ENCODE results near the gene GPATCH2L. TPM values are rescaled to one million over a fixed set of nuclear protein-coding genes. Genes with fewer than 3 reads are reported as not detected.

GPATCH2L gene
- total RNA-seq, 1 donor = 43.8 TPM

DNA sequence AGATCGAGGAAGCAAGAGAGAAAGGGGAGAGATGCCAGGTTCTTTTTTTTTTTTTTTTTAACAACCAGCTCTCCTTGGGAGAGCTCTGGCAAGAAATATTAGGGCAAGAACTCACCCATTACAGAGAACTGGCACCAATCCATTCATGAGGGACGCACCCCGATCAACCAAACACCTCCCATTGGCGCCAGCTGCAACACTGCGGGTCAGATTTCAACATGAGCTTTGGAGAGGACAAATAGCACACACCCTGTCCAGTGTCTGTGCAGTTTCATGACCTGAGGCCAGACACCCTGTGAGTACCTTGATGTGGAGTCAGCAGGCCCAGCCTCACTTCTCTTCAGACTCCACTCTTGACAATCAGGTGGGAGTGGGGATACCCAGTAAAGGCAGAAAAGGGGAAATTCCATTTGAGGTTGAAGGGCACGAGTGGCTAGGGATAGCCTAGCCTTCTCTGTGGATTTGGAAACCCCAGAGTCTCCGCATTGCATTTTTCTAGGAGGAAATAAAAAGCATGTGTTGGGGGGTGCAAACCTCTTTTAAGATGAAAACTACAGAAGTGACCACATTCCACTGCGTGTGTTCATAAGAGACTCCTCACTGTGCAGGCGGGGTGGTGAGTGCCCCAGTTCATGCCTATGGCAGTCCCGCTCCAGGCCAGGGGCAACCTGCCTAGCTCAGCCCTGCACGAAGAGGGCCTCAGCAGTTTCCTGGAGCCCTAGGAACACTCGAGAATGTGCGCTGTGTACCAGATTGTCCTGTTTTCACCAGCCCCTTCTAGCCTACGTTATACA is 42.4 kb upstream of the GPATCH2L start:
- H4K20me1 ChIP-seq (ENCODE audit: insufficient read depth, low read length) = no peaks in the 10 kb centered on the region
- H3K4me2 ChIP-seq (ENCODE audit: insufficient read depth, low read length) = no peak overlapping the region
- DNase-seq (ENCODE audit: insufficient read length, low spot score, missing footprints) = no peak
- H2AFZ ChIP-seq (ENCODE audit: low read length) = no peak overlapping the region
- no peaks in the 10 kb centered on the region for H3K4me1 ChIP-seq (ENCODE audit: insufficient read depth, low read length)
- TF ChIP-seq CTCF (IDR thresholded peaks at IDR 0.05; ENCODE audit: extremely low read depth, low read depth, low read length) = no peak
- H3K79me2 ChIP-seq (ENCODE audit: insufficient read depth, low read length) = no peaks in the 10 kb centered on the region
- H3K9me3 ChIP-seq (ENCODE audit: low read depth, low read length) = no peaks in the 10 kb centered on the region
- H3K4me3 ChIP-seq (ENCODE audit: insufficient read depth, low read length) = no peak overlapping the region
- no peaks in the 10 kb centered on the region for H3K36me3 ChIP-seq (ENCODE audit: insufficient read depth, low read length)
- peaks cover 13% of the 10 kb centered on the region for H3K27me3 ChIP-seq (ENCODE audit: insufficient read depth, low read length)
- no peak overlapping the region for H3K27ac ChIP-seq (ENCODE audit: low read depth, low read length)

- Histone ChIP-seq H3K4me2 (ENCODE audit: insufficient read depth, low read length) (no peak overlapping the region), H3K79me2 (ENCODE audit: insufficient read depth, low read length) (no peaks in the 10 kb centered on the region), H4K20me1 (ENCODE audit: insufficient read depth, low read length) (no peaks in the 10 kb centered on the region), H3K36me3 (ENCODE audit: insufficient read depth, low read length) (no peaks in the 10 kb centered on the region), H3K27me3 (ENCODE audit: insufficient read depth, low read length) (peaks cover 18% of the 10 kb centered on the region), H2AFZ (ENCODE audit: low read length) (no peak overlapping the region), H3K27ac (ENCODE audit: low read depth, low read length) (no peak overlapping the region), H3K9me3 (ENCODE audit: low read depth, low read length) (no peaks in the 10 kb centered on the region), H3K4me1 (ENCODE audit: insufficient read depth, low read length) (no peaks in the 10 kb centered on the region), H3K4me3 (ENCODE audit: insufficient read depth, low read length) (no peak overlapping the region)
- TF ChIP-seq CTCF (IDR thresholded peaks at IDR 0.05; ENCODE audit: extremely low read depth, low read depth, low read length) = no peak
- no peak for DNase-seq (ENCODE audit: insufficient read length, low spot score, missing footprints)
Observed at GRCh38 chr14:76112889-76113624, 38.7 kb upstream of the GPATCH2L start.

DNA sequence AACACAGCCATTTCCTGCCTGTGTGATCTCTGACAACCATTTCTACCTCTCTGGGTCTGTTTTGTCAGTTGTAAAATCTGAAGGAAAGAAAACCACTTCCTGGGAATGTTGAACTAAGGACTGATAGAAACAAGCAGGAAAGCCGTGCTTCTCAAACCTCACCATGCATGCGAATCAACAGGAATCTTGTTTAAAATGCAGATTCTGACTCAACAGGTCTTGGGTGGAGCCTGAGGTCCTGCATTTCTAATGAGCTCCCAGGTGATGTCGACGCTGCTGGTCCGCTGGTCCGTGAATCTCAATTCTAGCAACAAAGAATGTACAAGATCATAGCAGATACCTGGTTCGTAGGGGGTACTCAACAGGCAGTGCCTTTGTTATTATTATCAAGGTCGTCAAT is 38.0 kb upstream of the GPATCH2L start:
- no peaks in the 10 kb centered on the region for H3K36me3 ChIP-seq (ENCODE audit: insufficient read depth, low read length)
- no peaks in the 10 kb centered on the region for H4K20me1 ChIP-seq (ENCODE audit: insufficient read depth, low read length)
- H3K27me3 ChIP-seq (ENCODE audit: insufficient read depth, low read length) = peaks cover 18% of the 10 kb centered on the region

More for the DNA sequence above, 38.0 kb upstream of the GPATCH2L start:
- no peak for TF ChIP-seq CTCF (IDR thresholded peaks at IDR 0.05; ENCODE audit: extremely low read depth, low read depth, low read length)
- no peak for DNase-seq (ENCODE audit: insufficient read length, low spot score, missing footprints)
- Histone ChIP-seq H3K4me3 (ENCODE audit: insufficient read depth, low read length) (no peak overlapping the region), H3K4me1 (ENCODE audit: insufficient read depth, low read length) (no peaks in the 10 kb centered on the region), H2AFZ (ENCODE audit: low read length) (no peak overlapping the region), H3K27ac (ENCODE audit: low read depth, low read length) (no peak overlapping the region), H3K79me2 (ENCODE audit: insufficient read depth, low read length) (no peaks in the 10 kb centered on the region), H3K4me2 (ENCODE audit: insufficient read depth, low read length) (no peak overlapping the region), H3K9me3 (ENCODE audit: low read depth, low read length) (no peaks in the 10 kb centered on the region)
